B cell (primary cell): ENCODE results near the gene DCUN1D2. TPM values are rescaled to one million over a fixed set of nuclear protein-coding genes. Genes with fewer than 3 reads are reported as not detected.

Experiments used
- ATAC-seq: fragments of 200-7000 bp; cut with Tn5 transposase; one replicate; pipeline ENCODE4 v1.10.0; 2021; ENCODE audit warnings: low read depth, mild to moderate bottlenecking, moderate number of reproducible peaks, moderate library complexity
- CTCF ChIA-PET: fragments of 350-600 bp; sonication (Branson Sonifier 250); formaldehyde crosslinking; loops from one replicate; lab custom pipeline; 2021; ENCODE audit warnings: antibody characterized with exemption, inconsistent platforms; lab: Charles Lee
- POLR2A ChIA-PET: fragments of 350-600 bp; sonication (Branson Sonifier 250); formaldehyde crosslinking; loops from one replicate; lab custom pipeline; 2021; ENCODE audit warnings: antibody characterized with exemption; lab: Charles Lee
- DNase-seq: peaks from one replicate; pipeline ENCODE4 v3.0.0; 2013
- H2AFZ ChIP-seq: 2 replicates; pipeline ENCODE4 v1.6.1; 2012; ENCODE audit warnings: mild to moderate bottlenecking, low read depth, low read length; ENCODE audit not compliant: insufficient read depth, poor library complexity, severe bottlenecking
- H3K27ac ChIP-seq, 2 donors: 1 replicate in 1 of 2; 2 replicates in 1 of 2; pipeline ENCODE4 v1.5.1; 2012 to 2013; ENCODE audit warnings: low read length in 2 of 2, mild to moderate bottlenecking in 2 of 2, moderate library complexity in 1 of 2
- H3K27me3 ChIP-seq, 4 experiments: fragments of 200-600 bp in 1 of 4; sonication (generic) in 1 of 4; replicated peaks in 1 of 4; 1 replicate in 2 of 4; 2 replicates in 2 of 4; pipeline versions ENCODE4 v1.6.1 to v1.7.0; 2013 to 2016; ENCODE audit warnings: low read length in 3 of 4, mild to moderate bottlenecking in 2 of 4, mixed read lengths in 1 of 4, moderate library complexity in 1 of 4; ENCODE audit not compliant: insufficient read depth in 4 of 4, control insufficient read depth in 3 of 4; ENCODE audit errors: control extremely low read depth in 1 of 4
- H3K36me3 ChIP-seq, 2 experiments: replicated peaks in 1 of 2; 1 replicate in 1 of 2; 2 replicates in 1 of 2; pipeline versions ENCODE4 v1.6.1 to v1.7.1; 2013; ENCODE audit warnings: low read length in 1 of 2; ENCODE audit not compliant: insufficient read depth in 2 of 2, control insufficient read depth in 1 of 2; ENCODE audit errors: control extremely low read depth in 1 of 2, extremely low read depth in 1 of 2
- H3K4me1 ChIP-seq, 2 donors: fragments of 200-600 bp in 1 of 2; sonication (generic) in 1 of 2; 1 replicate in 1 of 2; 2 replicates in 1 of 2; pipeline versions ENCODE4 v1.5.1 to v1.6.1; 2013 to 2017; ENCODE audit warnings: low read length in 2 of 2; ENCODE audit not compliant: control insufficient read depth in 2 of 2, insufficient read depth in 2 of 2
- H3K4me2 ChIP-seq: replicated peaks from 2 replicates; pipeline ENCODE3; 2012; ENCODE audit warnings: mild to moderate bottlenecking, low read depth, low read length; ENCODE audit not compliant: poor library complexity, severe bottlenecking
- H3K4me3 ChIP-seq, 5 experiments: fragments of 200-600 bp in 1 of 5; sonication (generic) in 1 of 5; 1 replicate in 3 of 5; 2 replicates in 2 of 5; pipeline versions ENCODE4 v1.5.1 to v1.7.0; 2011 to 2016; ENCODE audit warnings: low read length in 4 of 5, mild to moderate bottlenecking in 4 of 5, low read depth in 2 of 5, control low read depth in 1 of 5, moderate library complexity in 1 of 5; ENCODE audit not compliant: insufficient read depth in 1 of 5; ENCODE audit errors: control extremely low read depth in 1 of 5, extremely low read depth in 1 of 5
- H3K79me2 ChIP-seq: fragments of 200-600 bp; sonication (generic); one replicate; pipeline ENCODE4 v1.6.0; 2016; ENCODE audit warnings: low read length; ENCODE audit not compliant: control insufficient read depth, insufficient read depth
- H3K9ac ChIP-seq: fragments of 200-600 bp; sonication (generic); 2 replicates; pipeline ENCODE4 v1.6.1; 2017; ENCODE audit warnings: mild to moderate bottlenecking, low read length, moderate library complexity
- H3K9me3 ChIP-seq, 3 donors: one replicate each; pipeline versions ENCODE4 v1.6.1 to v1.7.1; 2013; ENCODE audit warnings: low read length in 2 of 3; ENCODE audit not compliant: control insufficient read depth in 2 of 3, insufficient read depth in 1 of 3; ENCODE audit errors: control extremely low read depth in 1 of 3
- H4K20me1 ChIP-seq: 2 replicates; pipeline ENCODE4 v1.6.0; 2012; ENCODE audit warnings: mild to moderate bottlenecking, low read length; ENCODE audit not compliant: insufficient read depth, control insufficient read depth, poor library complexity, severe bottlenecking
- H3K27ac Mint-ChIP-seq: one replicate; pipeline ENCODE4 v1.8.0; 2021; ENCODE audit warnings: mixed read lengths
- H3K27me3 Mint-ChIP-seq: one replicate; pipeline ENCODE4 v1.8.0; 2021; ENCODE audit warnings: mixed read lengths
- H3K4me1 Mint-ChIP-seq: one replicate; pipeline ENCODE4 v1.8.0; 2021; ENCODE audit warnings: mixed read lengths
- H3K4me3 Mint-ChIP-seq: one replicate; pipeline ENCODE4 v1.8.0; 2021; ENCODE audit warnings: mixed read lengths
- H3K9me3 Mint-ChIP-seq: one replicate; pipeline ENCODE4 v1.8.0; 2022; ENCODE audit warnings: mixed read lengths; ENCODE audit not compliant: insufficient read depth
- EZH2 ChIP-seq: IDR thresholded peaks from 2 replicates; pipeline ENCODE4 v1.6.1; 2012; ENCODE audit warnings: borderline replicate concordance, low read depth, mild to moderate bottlenecking, moderate library complexity, low read length; ENCODE audit not compliant: insufficient read depth, poor library complexity, severe bottlenecking
- WGBS: methylation state at CpG from one replicate; pipeline ENCODE4 v1.1.5; 2013; ENCODE audit warnings: missing lambda C conversion rate; ENCODE audit not compliant: insufficient coverage; 5-methylcytosine and 5-hydroxymethylcytosine counted together
- intact Hi-C: fragments of 100-400 bp; cut with micrococcal nuclease; formaldehyde crosslinking; loops from one replicate; pipeline ENCODE4 v1.10.0; 2022
- polyA plus RNA-seq: library from polyadenylated mRNA; depleted of rRNA; stranded (reverse); fragments of >200 nt; gene quantifications from 2 replicates; pipeline ENCODE4 v1.2.3, GENCODE V29; 2012
- total RNA-seq, 2 donors: library from RNA; stranded (reverse); fragments of 120-200 nt in 1 of 2; gene quantifications; 1 replicate in 1 of 2; 2 replicates in 1 of 2; pipeline versions ENCODE4 v1.2.3 to v1.2.4, GENCODE V29; 2013 to 2022
- TF ChIP-seq, protein P1 (sequence below): fragments of 200-600 bp; IDR thresholded peaks from one replicate; pipeline ENCODE4 v1.8.0; 2022; ENCODE audit warnings: antibody characterized with exemption, mild to moderate bottlenecking

Gene DCUN1D2
- total and polyA plus RNA-seq, 2 donors (not counting 1 experiment from before 2014, with no cell fraction given) = 15.3 to 41.3 TPM

DNA sequence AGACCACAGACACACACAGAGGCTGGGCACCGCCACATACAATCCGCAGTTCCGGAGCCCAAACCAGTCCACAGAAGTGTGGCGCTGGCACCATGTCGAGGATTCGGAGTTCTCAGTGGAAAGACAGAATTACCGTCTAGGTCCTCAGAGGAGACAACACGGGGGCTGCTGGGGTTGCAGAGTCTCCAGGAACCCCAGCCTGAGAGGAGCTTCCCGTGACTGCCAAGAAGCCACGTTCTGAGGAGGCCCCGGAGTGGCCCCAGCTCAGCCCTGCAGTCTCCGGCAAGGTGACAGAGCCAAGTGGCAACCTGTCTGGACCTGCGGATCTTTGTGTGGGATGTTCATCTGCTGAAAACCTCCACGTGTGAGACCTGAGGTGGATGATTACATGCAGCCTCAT is 29.9 kb downstream of the DCUN1D2 start:
- H3K9ac ChIP-seq = no peak overlapping the region
- Mint-ChIP-seq H3K9me3 (no peaks in the 10 kb centered on the region), H3K4me1 (no peaks in the 10 kb centered on the region), H3K27me3 (no peaks in the 10 kb centered on the region), H3K27ac (no peak overlapping the region), H3K4me3 (no peak overlapping the region)
- POLR2A ChIA-PET = no interaction called here
- H3K4me1 ChIP-seq = no peaks in the 10 kb centered on the region
- no peak overlapping the region for H2AFZ ChIP-seq
- H3K4me3 ChIP-seq = no peak overlapping the region
- H3K27me3 ChIP-seq = no peaks in the 10 kb centered on the region
- ATAC-seq (no peak), DNase-seq (no peak)
- WGBS = 97% methylated on average over 11 of the region's 14 CpGs
- intact Hi-C loops = no loop called here
- TF ChIP-seq, protein P1, sequence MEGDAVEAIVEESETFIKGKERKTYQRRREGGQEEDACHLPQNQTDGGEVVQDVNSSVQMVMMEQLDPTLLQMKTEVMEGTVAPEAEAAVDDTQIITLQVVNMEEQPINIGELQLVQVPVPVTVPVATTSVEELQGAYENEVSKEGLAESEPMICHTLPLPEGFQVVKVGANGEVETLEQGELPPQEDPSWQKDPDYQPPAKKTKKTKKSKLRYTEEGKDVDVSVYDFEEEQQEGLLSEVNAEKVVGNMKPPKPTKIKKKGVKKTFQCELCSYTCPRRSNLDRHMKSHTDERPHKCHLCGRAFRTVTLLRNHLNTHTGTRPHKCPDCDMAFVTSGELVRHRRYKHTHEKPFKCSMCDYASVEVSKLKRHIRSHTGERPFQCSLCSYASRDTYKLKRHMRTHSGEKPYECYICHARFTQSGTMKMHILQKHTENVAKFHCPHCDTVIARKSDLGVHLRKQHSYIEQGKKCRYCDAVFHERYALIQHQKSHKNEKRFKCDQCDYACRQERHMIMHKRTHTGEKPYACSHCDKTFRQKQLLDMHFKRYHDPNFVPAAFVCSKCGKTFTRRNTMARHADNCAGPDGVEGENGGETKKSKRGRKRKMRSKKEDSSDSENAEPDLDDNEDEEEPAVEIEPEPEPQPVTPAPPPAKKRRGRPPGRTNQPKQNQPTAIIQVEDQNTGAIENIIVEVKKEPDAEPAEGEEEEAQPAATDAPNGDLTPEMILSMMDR = no peak
- no peak for TF ChIP-seq EZH2
- no peak overlapping the region for H3K27ac ChIP-seq
- CTCF ChIA-PET = no interaction called here
- H3K4me2 ChIP-seq = no peak overlapping the region
- no peaks in the 10 kb centered on the region for H3K79me2 ChIP-seq
- H3K36me3 ChIP-seq = peaks cover 0 to 35% of the 10 kb centered on the region in 2 experiments
- H3K9me3 ChIP-seq = no peaks in the 10 kb centered on the region
- H4K20me1 ChIP-seq = no peaks in the 10 kb centered on the region

DNA sequence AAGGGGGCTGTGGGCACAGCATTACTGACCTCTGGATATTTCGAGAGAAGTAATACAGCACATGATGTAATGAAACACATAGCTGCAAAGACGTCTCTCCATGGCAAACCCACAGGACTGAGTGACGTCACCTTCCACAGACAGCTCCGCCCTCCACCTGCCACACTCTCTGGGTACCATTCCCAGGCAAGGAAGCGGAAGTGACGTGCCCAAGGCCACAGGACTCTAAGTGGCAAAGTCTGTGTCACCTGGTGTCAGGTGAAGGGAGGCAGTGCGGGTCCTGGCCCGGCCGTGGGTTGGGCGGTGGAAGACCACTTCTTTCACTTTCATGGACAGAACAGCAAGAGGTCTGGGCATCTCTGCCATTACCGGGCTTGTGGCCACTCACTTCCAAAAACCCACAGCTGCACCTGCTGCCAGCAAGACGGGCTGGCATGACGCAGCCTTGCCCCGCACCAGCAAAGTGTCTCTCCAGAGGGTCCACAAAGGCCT is 30.4 kb downstream of the DCUN1D2 start:
- POLR2A ChIA-PET = no interaction called here
- 98% methylated on average over 14 of the region's 14 CpGs for WGBS
- H3K4me1 ChIP-seq = no peaks in the 10 kb centered on the region
- Mint-ChIP-seq H3K9me3 (no peaks in the 10 kb centered on the region), H3K27me3 (no peaks in the 10 kb centered on the region), H3K27ac (no peak overlapping the region), H3K4me3 (no peak overlapping the region), H3K4me1 (no peaks in the 10 kb centered on the region)
- H3K9ac ChIP-seq = no peak overlapping the region
- ATAC-seq = no peak
- intact Hi-C loops = no loop called here
- H3K4me2 ChIP-seq = no peak overlapping the region
- no peaks in the 10 kb centered on the region for H3K9me3 ChIP-seq
- peaks cover 0 to 35% of the 10 kb centered on the region in 2 experiments for H3K36me3 ChIP-seq
- no peak overlapping the region for H3K4me3 ChIP-seq
- CTCF ChIA-PET = interaction anchor here (1.3 kb wide), 1 partner anchor 9 kb away, joined by 3 read pairs; no protein-coding TSS in a partner anchor
- no peak overlapping the region for H3K27ac ChIP-seq
- no peaks in the 10 kb centered on the region for H4K20me1 ChIP-seq
- H3K27me3 ChIP-seq = no peaks in the 10 kb centered on the region
- no peak for TF ChIP-seq EZH2
- TF ChIP-seq, protein P1 = no peak
- no peak overlapping the region for H2AFZ ChIP-seq
- DNase-seq = no peak
- H3K79me2 ChIP-seq = no peaks in the 10 kb centered on the region
